ENCODE results near the gene C1orf74. TPM values are rescaled to one million over a fixed set of nuclear protein-coding genes. Genes with fewer than 3 reads are reported as not detected.

The C1orf74 gene
- total RNA-seq, 1 donor from 2014 or later, result 2.1 TPM

DNA sequence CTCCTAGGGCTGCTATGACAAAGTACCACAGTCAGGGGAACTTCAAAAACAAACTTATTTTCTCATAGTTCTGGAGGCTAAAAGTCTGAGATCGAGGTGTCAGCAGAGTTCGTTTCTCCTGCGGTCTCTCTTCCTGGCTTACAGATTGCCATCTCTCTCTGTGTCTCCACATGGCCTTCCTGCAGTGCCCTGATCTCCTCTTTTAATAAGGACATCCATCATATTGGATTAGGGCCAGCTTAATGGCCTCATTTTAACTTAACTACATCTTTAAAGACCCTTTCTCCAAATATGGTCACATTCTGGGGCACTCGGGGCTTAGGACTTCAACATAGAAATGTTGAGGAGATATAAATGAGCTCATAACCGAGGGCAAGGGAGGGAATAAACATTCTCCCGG, 12.2 kb downstream of the C1orf74 start:
- intact Hi-C loops (cut with micrococcal nuclease), result no loop called here

DNA sequence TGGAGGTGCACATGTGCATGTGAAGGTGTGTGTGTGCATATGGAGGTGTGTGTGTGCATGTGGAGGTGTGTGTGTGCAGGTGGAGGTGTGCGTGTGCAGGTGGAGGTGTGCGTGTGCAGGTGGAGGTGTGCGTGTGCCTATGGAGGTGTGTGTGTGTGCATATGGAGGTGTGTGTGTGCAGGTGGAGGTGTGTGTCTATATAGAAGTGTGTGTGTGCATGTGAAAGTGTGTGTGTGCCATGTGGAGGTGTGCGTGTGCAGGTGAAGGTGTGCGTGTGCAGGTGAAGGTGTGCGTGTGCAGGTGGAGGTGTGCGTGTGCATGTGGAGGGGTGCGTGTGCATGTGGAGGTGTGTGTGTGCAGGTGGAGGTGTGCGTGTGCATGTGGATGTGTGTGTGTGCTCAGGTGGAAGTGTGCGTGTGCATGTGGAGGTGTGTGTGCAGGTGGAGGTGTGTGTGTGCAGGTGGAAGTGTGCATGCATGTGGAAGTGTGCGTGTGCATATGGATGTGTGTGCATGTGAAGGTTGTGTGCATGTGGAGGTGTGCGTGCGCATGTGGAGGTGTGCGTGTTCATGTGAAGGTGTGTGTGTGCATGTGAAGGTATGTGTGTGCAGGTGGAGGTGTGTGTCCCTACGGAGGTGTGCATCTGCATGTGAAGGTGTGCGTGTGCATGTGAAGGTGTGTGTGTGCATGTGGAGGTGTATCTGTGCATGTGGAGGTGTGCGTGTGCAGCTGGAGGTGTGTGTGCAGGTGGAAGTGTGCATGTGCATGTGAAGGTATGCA, 13.5 kb downstream of the C1orf74 start:
- intact Hi-C loops (cut with micrococcal nuclease), result no loop called here

- intact Hi-C loops (cut with micrococcal nuclease), result loop anchor here (1.0 kb wide), 1 partner anchor 14 kb away; the partner anchor contains the start of gene C1orf74
Measured at GRCh38 chr1:209769971-209770370, 14.4 kb downstream of the C1orf74 start.

DNA sequence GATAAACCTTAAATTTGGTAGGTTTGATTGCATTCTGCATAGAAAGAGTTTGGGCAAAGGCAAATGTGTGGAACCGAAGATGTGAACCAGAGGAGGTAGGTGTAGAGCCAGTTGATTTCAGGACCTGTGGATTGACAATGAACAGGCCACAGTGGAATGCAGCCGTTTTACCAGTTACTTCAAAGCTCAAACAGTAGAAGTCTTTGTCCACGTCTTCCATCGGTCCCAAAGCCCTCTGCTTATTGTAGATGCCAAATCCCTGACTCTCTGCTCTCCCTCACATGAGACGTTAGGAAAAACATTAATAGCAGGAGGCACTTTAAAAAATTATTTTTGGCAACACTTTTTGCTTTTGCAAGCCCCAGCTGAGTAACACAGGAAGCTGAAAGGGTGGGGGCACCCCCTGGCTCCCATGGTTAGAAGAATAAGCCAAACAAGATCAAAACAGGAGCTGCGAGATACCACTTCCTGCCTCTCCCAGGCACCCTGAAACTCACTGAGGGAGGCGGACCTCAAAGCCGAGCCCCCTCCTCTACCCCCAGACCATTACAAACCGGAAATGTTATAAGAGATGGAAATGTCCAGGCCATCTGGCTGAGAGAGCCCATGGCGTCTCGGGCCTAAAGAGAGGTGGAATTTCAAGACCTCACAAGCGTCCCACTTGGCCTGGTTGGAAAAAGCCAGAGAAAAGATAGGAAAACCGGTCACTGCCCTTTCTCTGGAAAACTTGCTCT, 15.0 kb downstream of the C1orf74 start:
- intact Hi-C loops (cut with micrococcal nuclease), result loop anchor here (1.0 kb wide), 1 partner anchor 15 kb away; the partner anchor contains the start of gene C1orf74

- intact Hi-C loops (cut with micrococcal nuclease), result loop anchor here (1.0 kb wide), 3 partner anchors 12 to 59 kb away; partner anchors contain the start of genes TRAF3IP3 and UTP25
Measured at GRCh38 chr1:209768354-209768774, 16.0 kb downstream of the C1orf74 start.

GRCh38 chr1:209767706-209768105, 16.7 kb downstream of the C1orf74 start:
- intact Hi-C loops (cut with micrococcal nuclease), result loop anchor here (1.0 kb wide), 3 partner anchors 11 to 60 kb away; partner anchors contain the start of genes TRAF3IP3 and UTP25

- intact Hi-C loops (cut with micrococcal nuclease), result no loop called here
Measured at GRCh38 chr1:209767096-209767495, 17.3 kb downstream of the C1orf74 start.

DNA sequence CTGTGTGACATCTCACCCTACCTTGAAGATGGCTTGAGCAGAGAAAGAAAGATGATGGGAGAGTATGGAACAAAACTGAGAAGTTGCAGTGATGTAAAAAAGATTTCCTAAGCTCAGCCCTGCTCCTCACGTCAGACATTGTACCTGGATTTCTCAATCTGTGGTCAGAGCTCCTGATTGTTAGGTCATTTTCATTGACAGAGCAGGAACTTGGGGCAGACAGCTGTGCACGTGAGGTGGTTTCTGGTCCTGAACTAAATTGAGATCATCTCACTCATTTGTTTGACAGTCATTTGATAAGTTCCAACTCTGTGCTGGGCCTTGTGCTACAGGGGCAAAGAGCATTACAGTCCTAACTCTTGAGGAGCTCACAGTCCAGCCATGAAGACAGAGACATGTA, 18.3 kb downstream of the C1orf74 start:
- intact Hi-C loops (cut with micrococcal nuclease), result no loop called here

DNA sequence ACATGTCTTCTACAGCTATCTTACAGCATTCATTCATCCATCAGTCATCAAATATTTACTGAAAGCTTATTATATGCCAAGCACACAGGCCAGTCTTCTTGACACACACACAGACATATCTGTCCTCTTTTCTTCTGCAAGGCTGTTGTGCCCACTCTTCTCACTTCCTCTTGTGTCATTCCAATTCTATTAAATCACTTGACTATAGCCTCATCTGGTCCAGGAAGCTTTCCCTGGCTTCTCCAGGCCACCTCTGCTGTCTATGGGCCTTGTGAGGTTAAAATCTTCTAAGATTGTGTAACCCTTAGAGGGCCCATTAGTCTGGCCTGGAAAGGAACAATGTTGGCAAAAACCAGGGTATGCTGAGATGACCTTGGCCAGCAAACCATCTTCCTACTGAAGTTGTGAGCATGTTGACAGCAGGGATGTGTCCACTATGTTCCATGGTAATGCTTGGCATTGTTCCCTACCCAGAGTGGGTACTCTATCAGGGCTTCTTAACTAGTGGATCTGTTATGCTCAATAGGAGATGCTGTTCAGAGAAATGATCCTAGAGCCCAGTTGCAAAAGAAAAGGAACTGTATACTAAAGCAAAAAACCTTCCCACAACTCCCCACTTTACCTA, 23.2 kb downstream of the C1orf74 start:
- intact Hi-C loops (cut with micrococcal nuclease), result no loop called here

DNA sequence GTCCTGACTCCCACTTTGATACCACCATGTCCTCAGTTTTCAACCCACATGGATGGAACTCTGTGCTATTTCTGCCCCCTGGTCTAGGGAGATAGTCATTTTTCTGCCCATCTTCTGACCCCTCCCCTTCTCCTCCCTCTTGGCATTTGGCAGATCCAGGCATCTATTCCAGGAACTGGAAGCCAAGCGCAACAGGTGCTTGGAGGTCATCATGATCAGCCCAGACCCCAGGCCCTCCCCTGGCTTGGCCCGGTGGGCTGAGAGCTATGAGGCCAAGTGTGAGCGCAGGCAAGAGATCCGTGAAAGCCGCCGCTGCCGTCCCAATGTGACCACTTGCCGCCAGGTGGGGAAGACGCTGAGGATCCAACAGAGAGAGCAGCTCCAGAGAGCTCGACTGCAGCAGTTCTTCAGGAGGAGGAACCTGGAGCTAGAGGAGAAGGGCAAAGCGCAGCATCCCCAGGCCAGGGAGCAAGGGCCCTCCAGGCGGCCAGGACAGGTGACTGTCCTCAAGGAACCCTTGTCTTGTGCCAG, 24.5 kb downstream of the C1orf74 start:
- intact Hi-C loops (cut with micrococcal nuclease), result no loop called here

DNA sequence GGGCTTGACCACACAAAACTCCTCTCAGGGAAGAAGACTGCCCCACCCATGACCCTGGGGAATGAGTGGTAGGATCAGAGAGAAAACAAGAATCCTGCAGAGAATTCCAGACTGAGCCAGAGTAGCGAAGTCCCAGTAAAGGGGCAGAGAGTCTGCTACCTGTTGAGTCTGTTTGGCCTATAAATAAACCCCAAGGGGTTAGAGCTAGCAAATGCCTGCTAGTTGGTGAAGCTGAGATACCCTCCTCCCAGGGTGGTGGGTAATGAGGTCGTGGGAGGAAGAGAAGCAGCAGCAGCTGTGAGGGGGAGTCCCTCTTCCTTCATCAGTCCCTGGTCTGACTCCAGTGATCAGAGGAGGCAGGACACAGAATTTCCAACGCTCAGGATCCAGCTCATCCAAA, 26.0 kb downstream of the C1orf74 start:
- intact Hi-C loops (cut with micrococcal nuclease), result no loop called here

- intact Hi-C loops (cut with micrococcal nuclease), result loop anchor here (1.0 kb wide), 5 partner anchors 9 to 84 kb away; partner anchors contain the start of genes C1orf74 and UTP25
Measured at GRCh38 chr1:209756615-209757445, 27.5 kb downstream of the C1orf74 start.

GRCh38 chr1:209755926-209756614, 28.3 kb downstream of the C1orf74 start, which contains the start of gene TRAF3IP3:
TSS of gene TRAF3IP3 (plus strand) at chr1:209756053. CDS start at chr1:209760040, 3,987 bp downstream.
- intact Hi-C loops (cut with micrococcal nuclease), result loop anchor here (1.0 kb wide), 5 partner anchors 8 to 83 kb away; partner anchors contain the start of genes C1orf74 and UTP25

DNA sequence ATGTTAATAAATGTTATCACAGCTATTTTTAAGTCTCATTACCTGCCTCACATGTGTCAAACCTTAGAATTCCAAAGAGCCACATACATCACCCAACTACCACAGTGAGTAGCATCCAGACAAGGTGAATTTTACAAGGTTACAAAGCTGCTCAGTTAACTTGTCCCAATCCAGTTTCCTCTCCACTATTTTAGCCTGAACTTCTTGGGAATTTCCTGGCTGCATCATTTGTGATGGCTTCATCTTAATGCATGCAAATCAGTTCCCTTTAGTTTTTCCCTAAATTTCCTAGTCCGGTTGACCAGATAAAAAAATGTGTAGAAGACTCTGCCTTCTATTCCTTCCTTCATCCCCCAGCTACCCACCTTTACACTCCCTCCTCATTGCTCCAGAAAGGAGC, 29.1 kb downstream of the C1orf74 start:
- intact Hi-C loops (cut with micrococcal nuclease), result no loop called here

DNA sequence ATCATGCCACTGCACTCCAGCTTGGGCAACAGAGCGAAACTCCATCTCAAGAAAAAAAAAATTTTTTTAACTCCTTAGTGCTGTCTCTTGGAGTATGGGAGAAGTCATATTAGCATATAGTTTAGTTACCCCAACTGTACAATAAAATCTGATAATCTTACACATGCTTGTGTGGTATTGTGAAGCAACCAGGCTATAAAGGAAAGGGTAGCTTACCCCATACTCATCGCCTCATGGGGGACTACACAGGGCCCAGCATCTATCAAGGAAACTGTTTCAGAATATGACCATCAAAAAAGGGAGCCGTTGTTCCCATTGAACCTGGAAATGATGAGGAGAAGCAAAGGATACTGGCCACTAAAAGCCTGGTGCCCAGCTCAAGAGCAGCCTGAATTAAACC, 31.5 kb downstream of the C1orf74 start:
- intact Hi-C loops (cut with micrococcal nuclease), result loop anchor here (1.0 kb wide), 1 partner anchor 31 kb away; the partner anchor contains the start of gene C1orf74

- intact Hi-C loops (cut with micrococcal nuclease), result loop anchor here (1.0 kb wide), 2 partner anchors 17 to 33 kb away; partner anchors contain the start of gene C1orf74
Measured at GRCh38 chr1:209751627-209752231, 32.6 kb downstream of the C1orf74 start.

DNA sequence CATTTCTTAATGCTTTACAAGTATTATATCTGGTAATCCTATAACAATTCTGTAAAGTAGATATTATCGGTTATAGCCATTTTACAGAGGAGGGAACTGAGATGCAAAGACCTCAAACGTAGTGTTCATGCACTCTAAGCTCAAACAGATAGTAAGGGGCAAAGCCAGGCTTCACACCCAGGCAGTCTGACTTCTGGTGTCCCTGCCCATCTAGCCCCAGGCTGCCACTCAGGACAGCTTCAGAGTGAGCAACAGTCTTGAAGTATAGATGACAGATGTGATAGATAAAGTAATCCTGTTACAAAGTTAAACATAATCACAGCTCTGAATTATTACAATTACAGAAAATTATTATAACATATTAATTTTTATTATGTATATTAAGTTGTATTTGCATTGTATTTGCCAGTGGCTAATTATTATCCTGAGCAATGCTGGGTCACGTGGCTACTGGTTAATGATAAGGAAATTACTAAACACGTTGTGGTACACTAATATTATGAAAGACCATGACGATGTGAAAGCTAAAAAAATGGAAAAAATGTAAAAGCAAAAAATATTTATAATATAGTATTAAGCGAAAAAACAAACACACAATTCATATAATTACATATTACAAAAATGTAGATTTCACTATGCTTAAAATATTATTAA, 34.6 kb downstream of the C1orf74 start:
- intact Hi-C loops (cut with micrococcal nuclease), result loop anchor here (5.0 kb wide), 1 partner anchor 37 kb away; no protein-coding TSS in a partner anchor

DNA sequence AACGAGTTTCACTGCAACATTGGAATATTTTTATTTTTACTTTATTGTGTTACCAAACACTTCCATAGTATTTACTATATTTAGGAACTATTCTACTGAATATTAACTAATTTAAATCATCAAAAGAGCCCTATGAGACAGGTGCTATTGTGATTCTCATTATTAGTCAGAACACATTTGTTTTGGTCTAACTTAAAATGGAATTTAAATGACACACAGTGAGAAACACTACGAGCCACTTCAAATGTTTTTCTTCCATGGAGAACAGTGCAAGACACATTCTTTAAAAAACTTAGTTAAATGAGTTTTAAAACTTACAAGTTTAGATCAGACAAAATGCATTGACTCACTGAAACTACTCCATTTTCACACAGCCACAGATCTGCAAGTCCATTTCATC, 35.2 kb downstream of the C1orf74 start:
- intact Hi-C loops (cut with micrococcal nuclease), result loop anchor here (5.0 kb wide), 1 partner anchor 37 kb away; no protein-coding TSS in a partner anchor

Data from T-helper 2 cell treated with Interferon-gamma antibody and Interleukin-4, amounts not matched to agents 100 ng/mL and 5 ng/mL, for 36 hours (primary cell).